ENCODE measurements around the gene WWC1. TPM values are rescaled to one million over a fixed set of nuclear protein-coding genes. Genes with fewer than 3 reads are reported as not detected.

Gene WWC1
- total and polyA plus RNA-seq, 9 of the 15 experiments (the other 6 are each of a cell fraction or from before 2014, with no cell fraction given): under 0.01 to 0.54 (median 0.42) TPM; not detected in 6

DNA sequence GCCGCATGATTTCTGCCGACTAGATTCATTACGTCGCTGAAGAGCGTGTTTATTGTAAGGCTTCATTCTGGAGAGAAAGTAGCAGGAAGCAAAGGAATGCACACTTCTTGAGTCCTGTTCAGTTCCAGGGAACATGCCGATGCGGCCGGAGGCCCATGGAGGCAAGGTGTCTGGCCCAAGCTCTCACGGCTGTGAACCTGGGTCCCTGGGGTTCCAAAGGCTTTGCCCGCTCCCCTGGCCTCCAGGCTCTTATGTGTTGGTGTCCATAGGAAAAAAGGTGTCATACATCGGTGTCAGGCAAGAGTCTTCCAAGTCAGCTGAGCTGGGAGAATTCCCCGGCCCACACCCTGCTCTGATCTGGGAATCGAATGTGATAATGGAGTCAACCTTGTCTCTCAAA is 64.7 kb downstream of the WWC1 start (continued):
- TF ChIP-seq, protein P1, sequence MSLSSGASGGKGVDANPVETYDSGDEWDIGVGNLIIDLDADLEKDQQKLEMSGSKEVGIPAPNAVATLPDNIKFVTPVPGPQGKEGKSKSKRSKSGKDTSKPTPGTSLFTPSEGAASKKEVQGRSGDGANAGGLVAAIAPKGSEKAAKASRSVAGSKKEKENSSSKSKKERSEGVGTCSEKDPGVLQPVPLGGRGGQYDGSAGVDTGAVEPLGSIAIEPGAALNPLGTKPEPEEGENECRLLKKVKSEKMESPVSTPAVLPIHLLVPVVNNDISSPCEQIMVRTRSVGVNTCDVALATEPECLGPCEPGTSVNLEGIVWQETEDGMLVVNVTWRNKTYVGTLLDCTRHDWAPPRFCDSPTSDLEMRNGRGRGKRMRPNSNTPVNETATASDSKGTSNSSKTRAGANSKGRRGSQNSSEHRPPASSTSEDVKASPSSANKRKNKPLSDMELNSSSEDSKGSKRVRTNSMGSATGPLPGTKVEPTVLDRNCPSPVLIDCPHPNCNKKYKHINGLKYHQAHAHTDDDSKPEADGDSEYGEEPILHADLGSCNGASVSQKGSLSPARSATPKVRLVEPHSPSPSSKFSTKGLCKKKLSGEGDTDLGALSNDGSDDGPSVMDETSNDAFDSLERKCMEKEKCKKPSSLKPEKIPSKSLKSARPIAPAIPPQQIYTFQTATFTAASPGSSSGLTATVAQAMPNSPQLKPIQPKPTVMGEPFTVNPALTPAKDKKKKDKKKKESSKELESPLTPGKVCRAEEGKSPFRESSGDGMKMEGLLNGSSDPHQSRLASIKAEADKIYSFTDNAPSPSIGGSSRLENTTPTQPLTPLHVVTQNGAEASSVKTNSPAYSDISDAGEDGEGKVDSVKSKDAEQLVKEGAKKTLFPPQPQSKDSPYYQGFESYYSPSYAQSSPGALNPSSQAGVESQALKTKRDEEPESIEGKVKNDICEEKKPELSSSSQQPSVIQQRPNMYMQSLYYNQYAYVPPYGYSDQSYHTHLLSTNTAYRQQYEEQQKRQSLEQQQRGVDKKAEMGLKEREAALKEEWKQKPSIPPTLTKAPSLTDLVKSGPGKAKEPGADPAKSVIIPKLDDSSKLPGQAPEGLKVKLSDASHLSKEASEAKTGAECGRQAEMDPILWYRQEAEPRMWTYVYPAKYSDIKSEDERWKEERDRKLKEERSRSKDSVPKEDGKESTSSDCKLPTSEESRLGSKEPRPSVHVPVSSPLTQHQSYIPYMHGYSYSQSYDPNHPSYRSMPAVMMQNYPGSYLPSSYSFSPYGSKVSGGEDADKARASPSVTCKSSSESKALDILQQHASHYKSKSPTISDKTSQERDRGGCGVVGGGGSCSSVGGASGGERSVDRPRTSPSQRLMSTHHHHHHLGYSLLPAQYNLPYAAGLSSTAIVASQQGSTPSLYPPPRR (CRISPR knock-in tag; IDR thresholded peaks at IDR 0.05; ENCODE audit: borderline replicate concordance): no peak

DNA sequence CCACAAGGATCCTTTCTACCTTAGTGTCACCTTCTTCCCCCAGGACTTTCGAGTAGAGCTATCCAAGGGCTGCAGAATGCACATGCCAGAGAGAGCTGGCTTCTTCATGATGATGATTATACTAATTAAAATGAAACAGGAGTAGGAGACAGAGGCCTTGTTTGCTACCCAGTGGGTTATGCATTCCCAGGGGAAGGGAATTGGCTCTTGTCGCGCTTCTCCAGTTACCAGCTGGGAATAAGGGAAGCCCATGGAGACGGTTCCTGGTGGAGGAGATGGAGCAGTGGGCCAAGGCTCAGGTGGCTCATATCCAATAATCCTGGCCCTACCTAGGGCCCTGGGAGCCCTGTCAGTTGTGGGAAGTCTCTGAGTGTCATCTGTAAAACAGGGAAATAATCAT is 65.1 kb downstream of the WWC1 start:
- H3K4me1 ChIP-seq (replicated peaks in 1 of 2; ENCODE audit: control insufficient read depth in 2 of 2, insufficient read depth in 2 of 2, low read length in 2 of 2): no peaks in the 10 kb centered on the region
- TF ChIP-seq SMC3 (conservative IDR thresholded peaks at IDR 0.05; ENCODE audit: insufficient read depth, low read depth, low read length) (no peak), KAT7 (CRISPR knock-in tag; IDR thresholded peaks at IDR 0.05; ENCODE audit: borderline replicate concordance) (no peak), ZNF384 (IDR thresholded peaks at IDR 0.05; ENCODE audit: low read depth, low read length) (no peak), SETDB1 (IDR thresholded peaks at IDR 0.05; ENCODE audit: low read length) (no peak), XRCC3 (IDR thresholded peaks at IDR 0.05) (no peak), ZNF143 (CRISPR knock-in tag; IDR thresholded peaks at IDR 0.05) (no peak), ZNF780A (CRISPR knock-in tag; IDR thresholded peaks at IDR 0.05) (no peak), NBN (IDR thresholded peaks at IDR 0.05; ENCODE audit: low read depth) (no peak), NRF1 (conservative IDR thresholded peaks at IDR 0.05 in 1 of 2, IDR thresholded peaks at IDR 0.05 in 1 of 2) (no peak)
- TF ChIP-seq, protein P2, sequence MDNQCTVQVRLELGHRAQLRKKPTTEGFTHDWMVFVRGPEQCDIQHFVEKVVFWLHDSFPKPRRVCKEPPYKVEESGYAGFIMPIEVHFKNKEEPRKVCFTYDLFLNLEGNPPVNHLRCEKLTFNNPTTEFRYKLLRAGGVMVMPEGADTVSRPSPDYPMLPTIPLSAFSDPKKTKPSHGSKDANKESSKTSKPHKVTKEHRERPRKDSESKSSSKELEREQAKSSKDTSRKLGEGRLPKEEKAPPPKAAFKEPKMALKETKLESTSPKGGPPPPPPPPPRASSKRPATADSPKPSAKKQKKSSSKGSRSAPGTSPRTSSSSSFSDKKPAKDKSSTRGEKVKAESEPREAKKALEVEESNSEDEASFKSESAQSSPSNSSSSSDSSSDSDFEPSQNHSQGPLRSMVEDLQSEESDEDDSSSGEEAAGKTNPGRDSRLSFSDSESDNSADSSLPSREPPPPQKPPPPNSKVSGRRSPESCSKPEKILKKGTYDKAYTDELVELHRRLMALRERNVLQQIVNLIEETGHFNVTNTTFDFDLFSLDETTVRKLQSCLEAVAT (IDR thresholded peaks at IDR 0.05): no peak
- whole genome bisulfite sequencing (ENCODE audit: insufficient coverage, low coverage, missing lambda C conversion rate): 0% methylated on average over 4 of the region's 4 CpGs
- no peaks in the 10 kb centered on the region for H3K9me1 ChIP-seq (ENCODE audit: control insufficient read depth, insufficient read depth, low read length)
- no peak for DNase-seq (ENCODE audit: extremely low read depth in 1 of 4, low spot score in 3 of 4)
- CTCF ChIA-PET (ENCODE audit: low intra/inter-chr PET ratio): no interaction called here
- intact Hi-C loops (cut with micrococcal nuclease): no loop called here
- H3K9me3 ChIP-seq (replicated peaks; ENCODE audit: control insufficient read depth, insufficient read depth, low read depth, low read length): no peaks in the 10 kb centered on the region
- POLR2A ChIA-PET: interaction anchor here (1.2 kb wide), 1 partner anchor 8 kb away, joined by 4 read pairs; no protein-coding TSS in a partner anchor
- no peak overlapping the region for H3K27ac ChIP-seq (ENCODE audit: extremely low read depth, low read depth, low read length)
- no peaks in the 10 kb centered on the region for H3K79me2 ChIP-seq (ENCODE audit: control insufficient read depth, insufficient read depth, low read length)
- peaks cover 4 to 25% of the 10 kb centered on the region in 2 experiments; a peak in 2 of 5 replicates for H3K27me3 ChIP-seq (ENCODE audit: control insufficient read depth in 2 of 2, insufficient read depth in 2 of 2, low read length in 2 of 2)
- no peak overlapping the region for H2AFZ ChIP-seq (ENCODE audit: low read depth, low read length)
- ATAC-seq: no peak
- BruUV-seq (replicated peaks): no TSS peak
- no peaks in the 10 kb centered on the region; the same call in 1 of the 2 replicates for H4K20me1 ChIP-seq (replicated peaks; ENCODE audit: control insufficient read depth, insufficient read depth, low read length)
- FAIRE-seq: no peak
- H3K9ac ChIP-seq (ENCODE audit: insufficient read depth in 1 of 2, low read depth in 2 of 2, low read length in 2 of 2): no peak overlapping the region
- H3K4me3 ChIP-seq: no peak overlapping the region
- no peak overlapping the region for H3K4me2 ChIP-seq (ENCODE audit: insufficient read depth, low read length)
- no peaks in the 10 kb centered on the region for H3K36me3 ChIP-seq (ENCODE audit: control insufficient read depth, insufficient read depth, low read length)
- in situ Hi-C loops (cut with MboI): no loop called here

All from K562 (cell line).